OCI-LY3 (cell line): ENCODE data around the gene DDX31.
A peak's percentile ranks its signal among the peaks of the same experiment; 100 is the strongest.

Experiments used
- H2AFZ ChIP-seq: fragments of 200-600, 300-600 bp; shearing (Covaris generic); 2 replicates; pipeline ENCODE4 v1.6.0; 2014; ENCODE audit warnings: antibody characterized with exemption, low read depth, low read length
- H3K27ac ChIP-seq: fragments of 200-600, 300-600 bp; sonication (generic); 2 replicates; pipeline ENCODE4 v1.5.1; 2014; ENCODE audit warnings: mild to moderate bottlenecking, low read length, moderate library complexity, mixed read lengths
- H3K27me3 ChIP-seq: fragments of 200-600, 300-600 bp; sonication (generic); 2 replicates; pipeline ENCODE4 v1.6.1; 2014; ENCODE audit warnings: low read depth, low read length, mixed read lengths
- H3K36me3 ChIP-seq: fragments of 200-600, 300-600 bp; sonication (generic); replicated peaks from 2 replicates; pipeline ENCODE3; 2014; ENCODE audit warnings: low read depth, low read length, mixed read lengths
- H3K4me1 ChIP-seq: fragments of 300-600, 200-600 bp; sonication (generic); 2 replicates; pipeline ENCODE4 v1.6.1; 2014; ENCODE audit warnings: low read length, mixed read lengths
- H3K4me2 ChIP-seq: fragments of 200-600, 300-600 bp; sonication (generic); 2 replicates; pipeline ENCODE4 v1.6.1; 2014; ENCODE audit warnings: low read length, mixed read lengths
- H3K4me3 ChIP-seq: fragments of 300-600, 200-600 bp; sonication (generic); 2 replicates; pipeline ENCODE4 v1.5.1; 2014; ENCODE audit warnings: antibody characterized with exemption, mild to moderate bottlenecking, low read length, moderate library complexity
- H3K79me2 ChIP-seq: fragments of 300-600, 200-600 bp; shearing (Covaris generic); 2 replicates; pipeline ENCODE4 v1.6.1; 2014; ENCODE audit warnings: mild to moderate bottlenecking, low read length, mixed read lengths
- H3K9ac ChIP-seq: fragments of 300-600, 200-600 bp; shearing (Covaris generic); 2 replicates; pipeline ENCODE4 v1.6.0; 2014; ENCODE audit warnings: mild to moderate bottlenecking, low read length, moderate library complexity
- H3K9me3 ChIP-seq: fragments of 200-600, 300-600 bp; shearing (Covaris generic); 2 replicates; pipeline ENCODE4 v1.6.1; 2014; ENCODE audit warnings: low read length, mixed read lengths; ENCODE audit not compliant: insufficient read depth
- H4K20me1 ChIP-seq: fragments of 200-600, 300-600 bp; sonication (generic); 2 replicates; pipeline ENCODE4 v1.6.1; 2016; ENCODE audit warnings: low read length, mixed read lengths; ENCODE audit not compliant: insufficient read depth
- EZH2phosphoT487 ChIP-seq: fragments of 200-600 bp; shearing (Covaris generic); IDR thresholded peaks from 2 replicates; pipeline ENCODE4 v1.6.1; 2018; ENCODE audit warnings: antibody characterized with exemption, mixed run types, low read depth
- TF ChIP-seq, protein P1 (sequence below): fragments of 200-600, 300-600 bp; sonication (generic); IDR thresholded peaks from 2 replicates; pipeline ENCODE4 v1.5.1; 2014; ENCODE audit warnings: antibody characterized with exemption, low read length, low read depth

Gene DDX31

DNA sequence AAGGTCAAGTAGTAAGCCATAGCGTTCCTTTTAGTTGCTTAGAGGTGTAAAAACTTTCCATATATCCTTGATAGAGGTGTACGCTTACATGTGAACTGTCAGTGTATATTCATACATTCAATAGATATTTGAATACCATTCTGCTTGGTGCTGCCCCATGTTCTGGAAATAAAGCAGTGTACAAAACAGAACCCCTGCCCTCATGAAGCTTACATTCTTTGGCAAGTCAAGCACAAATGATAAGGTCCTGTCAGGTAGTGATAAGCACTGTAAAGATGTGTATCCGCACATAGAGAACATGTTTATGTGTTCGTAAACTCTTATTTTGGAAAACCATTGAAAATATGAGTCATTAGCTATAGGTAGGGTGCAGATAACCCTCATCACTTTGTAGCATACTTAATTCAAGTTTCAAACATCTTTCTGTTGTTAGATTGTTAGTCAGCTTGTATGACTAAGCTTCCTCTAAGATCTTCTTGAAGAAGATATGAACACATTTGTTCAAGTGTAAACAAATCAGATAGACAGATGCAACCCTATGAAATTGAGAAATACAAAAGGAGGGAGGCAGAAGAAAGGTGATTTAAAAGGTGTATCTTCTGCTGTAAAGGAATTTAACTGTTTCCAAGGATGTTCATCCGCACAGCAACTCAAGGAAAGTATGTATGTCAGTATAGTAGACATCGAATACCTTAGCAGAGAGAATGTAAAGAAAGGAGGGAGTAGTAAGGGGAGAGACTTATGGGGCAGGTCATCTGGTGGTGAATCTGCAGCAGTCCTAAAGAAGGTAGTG, 2.0 kb upstream of the DDX31 start:
- peak overlapping the region; percentile 93 for H3K9ac ChIP-seq
- no peak for TF ChIP-seq EZH2phosphoT487
- TF ChIP-seq, protein P1, sequence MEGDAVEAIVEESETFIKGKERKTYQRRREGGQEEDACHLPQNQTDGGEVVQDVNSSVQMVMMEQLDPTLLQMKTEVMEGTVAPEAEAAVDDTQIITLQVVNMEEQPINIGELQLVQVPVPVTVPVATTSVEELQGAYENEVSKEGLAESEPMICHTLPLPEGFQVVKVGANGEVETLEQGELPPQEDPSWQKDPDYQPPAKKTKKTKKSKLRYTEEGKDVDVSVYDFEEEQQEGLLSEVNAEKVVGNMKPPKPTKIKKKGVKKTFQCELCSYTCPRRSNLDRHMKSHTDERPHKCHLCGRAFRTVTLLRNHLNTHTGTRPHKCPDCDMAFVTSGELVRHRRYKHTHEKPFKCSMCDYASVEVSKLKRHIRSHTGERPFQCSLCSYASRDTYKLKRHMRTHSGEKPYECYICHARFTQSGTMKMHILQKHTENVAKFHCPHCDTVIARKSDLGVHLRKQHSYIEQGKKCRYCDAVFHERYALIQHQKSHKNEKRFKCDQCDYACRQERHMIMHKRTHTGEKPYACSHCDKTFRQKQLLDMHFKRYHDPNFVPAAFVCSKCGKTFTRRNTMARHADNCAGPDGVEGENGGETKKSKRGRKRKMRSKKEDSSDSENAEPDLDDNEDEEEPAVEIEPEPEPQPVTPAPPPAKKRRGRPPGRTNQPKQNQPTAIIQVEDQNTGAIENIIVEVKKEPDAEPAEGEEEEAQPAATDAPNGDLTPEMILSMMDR = no peak
- H2AFZ ChIP-seq = no peak overlapping the region
- H3K9me3 ChIP-seq = no peaks in the 10 kb centered on the region
- peaks cover 10% of the 10 kb centered on the region for H3K36me3 ChIP-seq
- no peak overlapping the region for H3K27ac ChIP-seq
- peaks cover 17% of the 10 kb centered on the region for H3K4me1 ChIP-seq
- H3K4me2 ChIP-seq = peak overlapping the region; percentile 86
- H3K4me3 ChIP-seq = peak overlapping the region; percentile 92
- peaks cover 43% of the 10 kb centered on the region for H4K20me1 ChIP-seq
- H3K27me3 ChIP-seq = no peaks in the 10 kb centered on the region
- peaks cover 100% of the 10 kb centered on the region for H3K79me2 ChIP-seq

DNA sequence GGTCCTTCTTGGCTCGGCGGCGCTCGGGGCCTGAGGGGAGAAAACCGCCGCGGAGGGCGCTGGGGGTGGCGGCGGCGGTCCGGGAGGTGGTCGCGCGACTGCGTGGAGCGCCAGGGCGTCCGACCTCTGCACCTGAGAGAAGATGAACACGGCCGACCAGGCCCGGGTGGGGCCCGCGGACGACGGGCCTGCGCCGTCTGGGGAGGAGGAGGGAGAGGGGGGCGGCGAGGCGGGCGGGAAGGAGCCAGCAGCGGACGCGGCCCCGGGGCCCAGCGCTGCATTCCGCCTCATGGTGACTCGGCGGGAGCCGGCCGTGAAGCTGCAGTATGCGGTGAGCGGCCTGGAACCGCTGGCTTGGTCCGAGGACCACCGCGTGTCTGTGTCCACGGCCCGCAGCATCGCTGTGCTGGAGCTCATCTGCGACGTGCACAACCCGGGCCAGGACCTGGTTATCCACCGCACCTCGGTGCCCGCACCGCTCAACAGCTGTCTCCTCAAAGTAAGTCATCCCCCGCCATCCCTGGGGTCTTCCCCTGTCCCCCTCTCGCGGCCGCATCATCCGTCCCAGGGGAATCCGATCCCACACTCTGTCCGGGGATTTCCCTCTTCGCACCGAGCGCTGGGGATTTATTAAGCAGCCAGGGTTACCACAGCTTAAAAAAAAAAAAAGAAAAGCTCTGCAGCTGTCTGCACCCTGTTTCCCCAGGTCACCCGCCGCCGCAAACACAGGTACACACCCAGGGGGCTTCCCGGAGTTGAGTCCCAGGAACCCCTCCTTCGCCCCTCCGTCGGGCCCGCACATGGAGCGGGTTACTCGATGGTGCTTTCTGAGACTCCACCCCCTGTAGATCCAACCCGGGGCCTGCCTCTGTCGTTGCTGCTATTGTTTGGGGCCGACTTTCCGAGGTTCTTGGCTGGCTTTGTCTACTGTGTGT, 941 bp upstream of the DDX31 start, which contains the start of gene GTF3C4:
TSS of gene GTF3C4 (plus strand) at position 8 of the 935 bp plus-strand sequence. CDS start at position 143, 135 bp downstream.
- Histone ChIP-seq H3K4me2 (peak within 1 kb of the TSS; percentile 86), H3K27ac (peak within 1 kb of the TSS; percentile 83), H3K36me3 (peaks cover 12% of the 10 kb centered on the region), H3K9me3 (no peaks in the 10 kb centered on the region), H3K79me2 (peaks cover 100% of the 10 kb centered on the region), H2AFZ (peak within 1 kb of the TSS; percentile 94), H3K9ac (peak within 1 kb of the TSS; percentile 93), H3K4me3 (peak within 1 kb of the TSS; percentile 92), H3K27me3 (no peaks in the 10 kb centered on the region), H4K20me1 (peaks cover 38% of the 10 kb centered on the region), H3K4me1 (peaks cover 17% of the 10 kb centered on the region)
- TF ChIP-seq, protein P1 = no peak
- no peak for TF ChIP-seq EZH2phosphoT487

DNA sequence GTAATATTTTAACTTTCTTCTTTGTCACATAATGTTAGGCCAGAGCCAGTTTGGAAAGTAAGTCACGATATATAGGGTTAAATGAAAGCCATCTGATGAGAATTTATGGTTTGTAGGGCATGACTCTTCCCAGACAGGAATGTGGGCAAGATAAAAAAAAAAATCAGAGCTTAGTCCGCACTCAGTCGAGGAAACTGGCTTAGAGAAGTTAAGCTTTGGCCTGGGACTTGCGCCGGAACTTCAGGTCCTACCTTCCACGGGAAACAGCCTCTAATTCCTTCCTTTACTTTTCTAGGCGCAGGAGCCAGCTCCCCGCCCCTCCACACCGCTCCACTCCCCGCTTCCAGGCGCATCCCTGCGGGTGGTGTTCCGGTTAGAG, 475 bp downstream of the DDX31 start:
- no peaks in the 10 kb centered on the region for H3K9me3 ChIP-seq
- H3K9ac ChIP-seq = peak overlapping the region; percentile 93
- H4K20me1 ChIP-seq = peaks cover 29% of the 10 kb centered on the region
- H3K4me3 ChIP-seq = peak overlapping the region; percentile 92
- H3K27ac ChIP-seq = peak overlapping the region; percentile 83
- peak overlapping the region; percentile 94 for H2AFZ ChIP-seq
- H3K79me2 ChIP-seq = peaks cover 100% of the 10 kb centered on the region
- no peaks in the 10 kb centered on the region for H3K27me3 ChIP-seq
- peaks cover 16% of the 10 kb centered on the region for H3K36me3 ChIP-seq
- H3K4me2 ChIP-seq = peak overlapping the region; percentile 67
- peaks cover 17% of the 10 kb centered on the region for H3K4me1 ChIP-seq
- no peak for TF ChIP-seq EZH2phosphoT487
- TF ChIP-seq, protein P1 = no peak

DNA sequence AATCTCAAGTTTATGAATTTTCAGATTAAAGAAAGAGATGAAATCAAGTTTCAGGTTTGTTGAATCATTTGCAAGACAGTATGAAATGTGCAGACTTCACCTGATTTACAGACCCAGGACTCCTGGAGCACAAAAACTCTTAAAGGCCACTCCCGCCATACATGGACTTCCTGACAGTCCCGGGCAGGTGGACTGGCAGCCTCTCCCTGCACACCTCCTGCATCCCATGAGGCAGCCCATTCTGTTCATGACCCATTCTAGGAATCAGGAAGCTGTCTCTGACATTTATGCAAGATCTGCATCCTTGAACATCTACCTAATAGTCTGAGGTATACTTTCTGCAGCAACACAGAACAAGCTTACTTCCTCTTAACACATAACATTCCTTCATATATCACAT, 5.9 kb downstream of the DDX31 start:
- Histone ChIP-seq H3K4me2 (no peak overlapping the region), H3K27me3 (no peaks in the 10 kb centered on the region), H3K4me1 (peaks cover 6% of the 10 kb centered on the region), H4K20me1 (0 out of 2 replicates have a peak, but pooled peaks cover 9% of the 10 kb centered on the region), H3K9me3 (no peaks in the 10 kb centered on the region), H2AFZ (no peak overlapping the region), H3K36me3 (peaks cover 36% of the 10 kb centered on the region), H3K79me2 (peaks cover 91% of the 10 kb centered on the region), H3K27ac (no peak overlapping the region), H3K4me3 (no peak overlapping the region), H3K9ac (no peak overlapping the region)
- no peak for TF ChIP-seq EZH2phosphoT487
- TF ChIP-seq, protein P1 = no peak
